Caco-2 (cell line): Measurements from ENCODE around the gene XPC. TPM values are rescaled to one million over a fixed set of nuclear protein-coding genes. Genes with fewer than 3 reads are reported as not detected.

Source experiments
- BruUV-seq: library from RNA; stranded (reverse); fragments of 400-500 nt; replicated peaks from 2 replicates; lab custom pipeline; 2021; lab: Mats Ljungman, UMichigan
- CTCF ChIA-PET: fragments of 300-600 bp; sonication (Branson Sonifier 250); formaldehyde crosslinking; loops from one replicate; lab custom pipeline; 2022; ENCODE audit warnings: antibody characterized with exemption; lab: Charles Lee
- POLR2A ChIA-PET: fragments of 300-600 bp; sonication (Branson Sonifier 250); formaldehyde crosslinking; loops from one replicate; lab custom pipeline; 2022; ENCODE audit warnings: antibody characterized with exemption; lab: Charles Lee
- DNase-seq, 2 experiments: peaks; one replicate each; pipeline versions ENCODE4 v3.0.0 to v3.0.0-alpha.2; 2020 to 2022
- H3K27me3 ChIP-seq: replicated peaks from 2 replicates; pipeline ENCODE4 v1.6.0; 2011; ENCODE audit warnings: low read length; ENCODE audit not compliant: control insufficient read depth, insufficient read depth
- H3K36me3 ChIP-seq: 2 replicates; pipeline ENCODE4 v1.5.1; 2011; ENCODE audit warnings: low read length; ENCODE audit not compliant: control insufficient read depth, insufficient read depth
- H3K4me1 ChIP-seq: fragments of 250-450 bp; sonication (Bioruptor Pico); 2 replicates; pipeline ENCODE4 v1.5.1; 2020; ENCODE audit warnings: mild to moderate bottlenecking
- H3K4me3 ChIP-seq: 2 replicates; pipeline ENCODE4 v1.5.1; 2011; ENCODE audit warnings: low read depth, mild to moderate bottlenecking, control low read depth, low read length
- H3K9me3 ChIP-seq: fragments of 250-450 bp; sonication (Bioruptor Pico); 2 replicates; pipeline ENCODE4 v1.5.1; 2020; ENCODE audit warnings: mild to moderate bottlenecking, moderate library complexity
- H3K27ac Mint-ChIP-seq: one replicate; pipeline ENCODE4 v1.8.0; 2022; ENCODE audit warnings: mixed read lengths; ENCODE audit not compliant: unreplicated experiment
- H3K27me3 Mint-ChIP-seq: one replicate; pipeline ENCODE4 v1.8.0; 2022; ENCODE audit warnings: mixed read lengths; ENCODE audit not compliant: insufficient read depth, unreplicated experiment
- H3K36me3 Mint-ChIP-seq: one replicate; pipeline ENCODE4 v1.8.0; 2022; ENCODE audit warnings: mild to moderate bottlenecking, mixed read lengths; ENCODE audit not compliant: insufficient read depth, unreplicated experiment
- H3K4me1 Mint-ChIP-seq: one replicate; pipeline ENCODE4 v1.8.0; 2022; ENCODE audit warnings: low read depth, mixed read lengths; ENCODE audit not compliant: unreplicated experiment
- H3K4me3 Mint-ChIP-seq: one replicate; pipeline ENCODE4 v1.8.0; 2022; ENCODE audit warnings: mild to moderate bottlenecking, moderate library complexity, mixed read lengths; ENCODE audit not compliant: unreplicated experiment
- H3K9me3 Mint-ChIP-seq: one replicate; pipeline ENCODE4 v1.8.0; 2022; ENCODE audit warnings: mixed read lengths; ENCODE audit not compliant: unreplicated experiment
- CTCF ChIP-seq, 2 experiments: fragments of 200-600 bp in 1 of 2; IDR thresholded peaks; 1 replicate in 1 of 2; 2 replicates in 1 of 2; pipeline versions ENCODE4 v1.5.1 to v1.8.0; 2011 to 2022; ENCODE audit warnings: antibody characterized with exemption in 1 of 2, control low read depth in 1 of 2, inconsistent platforms in 1 of 2, low read depth in 1 of 2, low read length in 1 of 2, mild to moderate bottlenecking in 1 of 2, moderate library complexity in 1 of 2; ENCODE audit not compliant: insufficient read depth in 1 of 2, severe bottlenecking in 1 of 2, unreplicated experiment in 1 of 2
- intact Hi-C: fragments of 100-400 bp; cut with micrococcal nuclease; formaldehyde crosslinking; loops from one replicate; pipeline ENCODE4 v1.10.0; 2022; ENCODE audit not compliant: unreplicated experiment
- total RNA-seq: library from RNA; stranded (reverse); gene quantifications from 2 replicates; pipeline ENCODE4 v1.2.3, GENCODE V29; 2022

XPC gene
- total RNA-seq, 1 experiment from 2014 or later = 31.0 TPM

GRCh38 chr3:14158370-14158769, 20.0 kb downstream of the XPC start:
- Mint-ChIP-seq H3K9me3 (peaks cover 19% of the 10 kb centered on the region), H3K27ac (no peak overlapping the region), H3K4me3 (no peak overlapping the region), H3K27me3 (no peaks in the 10 kb centered on the region), H3K36me3 (peaks cover 71% of the 10 kb centered on the region), H3K4me1 (no peaks in the 10 kb centered on the region)
- H3K27me3 ChIP-seq = no peaks in the 10 kb centered on the region
- BruUV-seq = TSS peak; percentile 25
- H3K9me3 ChIP-seq = peaks cover 10% of the 10 kb centered on the region
- peaks cover 3% of the 10 kb centered on the region for H3K36me3 ChIP-seq
- TF ChIP-seq CTCF (IDR thresholded peaks at IDR 0.05; ENCODE audit: insufficient read depth in 1 of 2, low read depth in 1 of 2, low read length in 1 of 2, severe bottlenecking in 1 of 2, unreplicated experiment in 1 of 2) = no peak
- ChIA-PET CTCF (no interaction called here), POLR2A (no interaction called here)
- no peak for DNase-seq
- intact Hi-C loops = no loop called here
- H3K4me1 ChIP-seq = no peaks in the 10 kb centered on the region
- H3K4me3 ChIP-seq = no peak overlapping the region

GRCh38 chr3:14157951-14158350, 20.4 kb downstream of the XPC start:
- no peaks in the 10 kb centered on the region for H3K27me3 Mint-ChIP-seq
- no peak for TF ChIP-seq CTCF (IDR thresholded peaks at IDR 0.05; ENCODE audit: insufficient read depth in 1 of 2, low read depth in 1 of 2, low read length in 1 of 2, severe bottlenecking in 1 of 2, unreplicated experiment in 1 of 2)
- Histone ChIP-seq H3K9me3 (peaks cover 10% of the 10 kb centered on the region), H3K36me3 (peaks cover 3% of the 10 kb centered on the region), H3K4me1 (no peaks in the 10 kb centered on the region), H3K27me3 (no peaks in the 10 kb centered on the region), H3K4me3 (no peak overlapping the region)
- DNase-seq = no peak
- H3K9me3 Mint-ChIP-seq = peaks cover 15% of the 10 kb centered on the region
- no peak overlapping the region for H3K27ac Mint-ChIP-seq
- no peak overlapping the region for H3K4me3 Mint-ChIP-seq
- H3K36me3 Mint-ChIP-seq = peaks cover 69% of the 10 kb centered on the region
- no peaks in the 10 kb centered on the region for H3K4me1 Mint-ChIP-seq
- POLR2A ChIA-PET = no interaction called here
- CTCF ChIA-PET = no interaction called here
- intact Hi-C loops = no loop called here
- no TSS peak for BruUV-seq

GRCh38 chr3:14156843-14157561, 21.4 kb downstream of the XPC start:
- intact Hi-C loops = no loop called here
- ChIA-PET CTCF (no interaction called here), POLR2A (no interaction called here)
- H3K27me3 ChIP-seq = no peaks in the 10 kb centered on the region
- peaks cover 3% of the 10 kb centered on the region for H3K36me3 ChIP-seq
- no peak for DNase-seq
- no peak for TF ChIP-seq CTCF (IDR thresholded peaks at IDR 0.05; ENCODE audit: insufficient read depth in 1 of 2, low read depth in 1 of 2, low read length in 1 of 2, severe bottlenecking in 1 of 2, unreplicated experiment in 1 of 2)
- Mint-ChIP-seq H3K4me1 (no peaks in the 10 kb centered on the region), H3K36me3 (peaks cover 69% of the 10 kb centered on the region), H3K4me3 (no peak overlapping the region), H3K9me3 (peaks cover 6% of the 10 kb centered on the region), H3K27ac (no peak overlapping the region), H3K27me3 (no peaks in the 10 kb centered on the region)
- no peak overlapping the region for H3K4me3 ChIP-seq
- no TSS peak for BruUV-seq
- H3K9me3 ChIP-seq = peaks cover 10% of the 10 kb centered on the region
- H3K4me1 ChIP-seq = no peaks in the 10 kb centered on the region
